D721Med (cell line): Measurements from ENCODE around the gene CTTNBP2.

Experiments used
- DNase-seq: peaks from one replicate; pipeline ENCODE4 v3.0.0; 2011; ENCODE audit warnings: low spot score; ENCODE audit not compliant: insufficient read length
- FAIRE-seq: peaks from 2 replicates; lab custom pipeline; 2011; peaks lifted over from hg19 to GRCh38; lab: Jason Lieb, UNC
- CTCF ChIP-seq: IDR thresholded peaks from 2 replicates; pipeline ENCODE4 v1.5.1; 2012; ENCODE audit warnings: mild to moderate bottlenecking, control low read depth; ENCODE audit not compliant: insufficient read depth; ENCODE audit errors: missing control alignments

CTTNBP2 gene

GRCh38 chr7:117685795-117686194 lies 187.4 kb downstream of the CTTNBP2 start:
- FAIRE-seq (no peak), DNase-seq (no peak)
- no peak for TF ChIP-seq CTCF

GRCh38 chr7:117683430-117684175 lies 189.6 kb downstream of the CTTNBP2 start:
- no peak for TF ChIP-seq CTCF
- no peak for DNase-seq
- FAIRE-seq, result no peak

GRCh38 chr7:117682681-117683385 lies 190.4 kb downstream of the CTTNBP2 start:
- FAIRE-seq (no peak), DNase-seq (no peak)
- no peak for TF ChIP-seq CTCF

- TF ChIP-seq CTCF, result no peak
- DNase-seq (no peak), FAIRE-seq (no peak)
Measured at GRCh38 chr7:117679120-117679519, 194.1 kb downstream of the CTTNBP2 start.

- FAIRE-seq (no peak), DNase-seq (no peak)
- no peak for TF ChIP-seq CTCF
Measured at GRCh38 chr7:117675497-117676435, 197.5 kb downstream of the CTTNBP2 start.

- DNase-seq (no peak), FAIRE-seq (no peak)
- no peak for TF ChIP-seq CTCF
Measured at GRCh38 chr7:117674617-117675016, 198.6 kb downstream of the CTTNBP2 start.
